Testis (tissue), 3 donors: ENCODE results near the gene GRM8. TPM values are rescaled to one million over a fixed set of nuclear protein-coding genes. Genes with fewer than 3 reads are reported as not detected.

Source experiments
- DNase-seq: peaks from one replicate; pipeline ENCODE4 v3.0.0-alpha.2; 2019
- H3K27ac ChIP-seq, 2 donors: fragments of 200-600 bp; sonication (generic); one replicate each; pipeline ENCODE4 v1.5.1; 2019
- H3K27me3 ChIP-seq: fragments of 200-600 bp; sonication (generic); one replicate; pipeline ENCODE4 v1.5.1; 2019
- H3K36me3 ChIP-seq: fragments of 200-600 bp; sonication (generic); one replicate; pipeline ENCODE4 v1.5.1; 2017; ENCODE audit warnings: low read depth; ENCODE audit errors: missing control alignments
- H3K4me1 ChIP-seq: fragments of 200-600 bp; sonication (generic); one replicate; pipeline ENCODE4 v1.5.1; 2019
- H3K4me3 ChIP-seq, 2 donors: fragments of 200-600 bp; sonication (generic); one replicate each; pipeline ENCODE4 v1.5.1; 2017 to 2019
- H3K9me3 ChIP-seq: fragments of 200-600 bp; sonication (generic); one replicate; pipeline ENCODE4 v1.5.1; 2017
- POLR2A ChIP-seq: fragments of 450-650 bp; IDR thresholded peaks from one replicate; pipeline ENCODE4 v1.6.1; 2017; ENCODE audit warnings: antibody characterized with exemption, mild to moderate bottlenecking, moderate library complexity
- WGBS, 2 donors: methylation state at CpG; one replicate each; pipeline ENCODE4 v1.1.5; 2018; 5-methylcytosine and 5-hydroxymethylcytosine counted together
- intact Hi-C: fragments of 100-400 bp; cut with DNase I; formaldehyde crosslinking; loops from one replicate; pipeline ENCODE4 v1.15.1; 2023; ENCODE audit warnings: low total_unique reads
- polyA plus RNA-seq: library from polyadenylated mRNA; stranded (reverse); fragments of 350-450 nt; fragmentation: Illumina TruSeq; extraction: RNeasy Lipid Tissue Mini Kit (QIAGEN cat#74804); gene quantifications from one replicate; pipeline ENCODE4 v1.2.3, GENCODE V29; 2014; ENCODE audit warnings: low read depth, low replicate concordance; ENCODE audit not compliant: insufficient read depth
- total RNA-seq, 2 donors: library from RNA; depleted of rRNA; stranded (reverse); fragments of >200 nt; gene quantifications; one replicate each; pipeline ENCODE4 v1.2.3, GENCODE V29; 2016
- TF ChIP-seq, protein P1 (sequence below), 3 experiments: fragments of 450-650 bp in 2 of 3; fragments of 200-600 bp in 1 of 3; sonication (generic) in 1 of 3; IDR thresholded peaks; one replicate each; pipeline ENCODE4 v1.5.1; 2016 to 2019; ENCODE audit warnings: antibody characterized with exemption in 3 of 3, mild to moderate bottlenecking in 2 of 3, moderate library complexity in 1 of 3

The GRM8 gene
- total and polyA plus RNA-seq, 3 donors from 2014 or later, result 7.1 to 8.2 (median 7.1) TPM

DNA sequence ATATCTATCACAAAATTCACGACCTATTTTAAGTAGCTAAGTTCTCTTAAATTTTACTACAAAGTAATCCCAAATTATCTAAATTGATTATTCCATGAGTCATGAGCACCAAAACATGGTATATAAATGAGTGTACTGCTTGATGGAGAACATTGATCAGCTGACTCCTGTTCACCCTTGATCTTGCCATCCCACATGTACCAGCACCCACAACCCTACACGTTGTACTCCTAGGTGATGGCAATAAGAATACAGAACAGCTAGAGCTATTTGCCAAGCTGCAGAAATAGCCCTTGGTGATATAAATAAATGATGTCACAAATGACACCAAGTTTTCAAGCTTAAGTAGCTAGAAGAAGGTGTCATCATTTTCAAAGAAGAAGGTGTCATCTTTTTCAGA is 235.5 kb downstream of the GRM8 start:
- intact Hi-C loops, result no loop called here
- H3K4me1 ChIP-seq, result no peaks in the 10 kb centered on the region
- WGBS, 2 donors, result 75 to 78% methylated on average over 2 of the region's 2 CpGs

DNA sequence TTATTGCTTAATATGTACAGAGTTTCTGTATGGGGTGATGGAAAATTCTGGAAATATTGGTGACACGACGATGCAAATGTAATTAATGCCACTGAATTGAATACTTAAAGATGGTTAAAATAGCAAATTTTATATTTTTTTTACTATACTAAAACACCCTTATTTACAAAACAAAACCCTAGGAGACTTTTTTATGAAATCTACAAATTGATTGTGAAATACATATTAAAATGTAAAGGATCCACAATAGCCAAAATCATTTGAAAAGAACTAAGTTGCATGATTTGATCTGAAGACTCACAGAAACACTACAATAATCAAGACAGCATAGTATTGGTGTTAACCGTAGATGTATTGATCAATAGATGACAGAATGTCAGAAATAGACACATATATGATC is 252.0 kb downstream of the GRM8 start:
- DNase-seq, result no peak
- H3K27ac ChIP-seq, result no peak overlapping the region
- no peak overlapping the region for H3K4me3 ChIP-seq
- 82 to 90% methylated on average over 3 of the region's 3 CpGs for WGBS, 2 donors
- H3K4me1 ChIP-seq, result no peaks in the 10 kb centered on the region
- H3K36me3 ChIP-seq, result no peaks in the 10 kb centered on the region
- TF ChIP-seq POLR2A, result no peak
- intact Hi-C loops, result no loop called here
- H3K9me3 ChIP-seq, result no peaks in the 10 kb centered on the region
- H3K27me3 ChIP-seq, result no peaks in the 10 kb centered on the region

More for the DNA sequence above, 235.5 kb downstream of the GRM8 start:
- Histone ChIP-seq H3K27me3 (no peaks in the 10 kb centered on the region), H3K36me3 (no peaks in the 10 kb centered on the region), H3K27ac (no peak overlapping the region), H3K9me3 (no peaks in the 10 kb centered on the region), H3K4me3 (no peak overlapping the region)
- TF ChIP-seq, protein P1, sequence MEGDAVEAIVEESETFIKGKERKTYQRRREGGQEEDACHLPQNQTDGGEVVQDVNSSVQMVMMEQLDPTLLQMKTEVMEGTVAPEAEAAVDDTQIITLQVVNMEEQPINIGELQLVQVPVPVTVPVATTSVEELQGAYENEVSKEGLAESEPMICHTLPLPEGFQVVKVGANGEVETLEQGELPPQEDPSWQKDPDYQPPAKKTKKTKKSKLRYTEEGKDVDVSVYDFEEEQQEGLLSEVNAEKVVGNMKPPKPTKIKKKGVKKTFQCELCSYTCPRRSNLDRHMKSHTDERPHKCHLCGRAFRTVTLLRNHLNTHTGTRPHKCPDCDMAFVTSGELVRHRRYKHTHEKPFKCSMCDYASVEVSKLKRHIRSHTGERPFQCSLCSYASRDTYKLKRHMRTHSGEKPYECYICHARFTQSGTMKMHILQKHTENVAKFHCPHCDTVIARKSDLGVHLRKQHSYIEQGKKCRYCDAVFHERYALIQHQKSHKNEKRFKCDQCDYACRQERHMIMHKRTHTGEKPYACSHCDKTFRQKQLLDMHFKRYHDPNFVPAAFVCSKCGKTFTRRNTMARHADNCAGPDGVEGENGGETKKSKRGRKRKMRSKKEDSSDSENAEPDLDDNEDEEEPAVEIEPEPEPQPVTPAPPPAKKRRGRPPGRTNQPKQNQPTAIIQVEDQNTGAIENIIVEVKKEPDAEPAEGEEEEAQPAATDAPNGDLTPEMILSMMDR (IDR thresholded peaks at IDR 0.05), result no peak
- TF ChIP-seq POLR2A, result no peak
- no peak for DNase-seq

DNA sequence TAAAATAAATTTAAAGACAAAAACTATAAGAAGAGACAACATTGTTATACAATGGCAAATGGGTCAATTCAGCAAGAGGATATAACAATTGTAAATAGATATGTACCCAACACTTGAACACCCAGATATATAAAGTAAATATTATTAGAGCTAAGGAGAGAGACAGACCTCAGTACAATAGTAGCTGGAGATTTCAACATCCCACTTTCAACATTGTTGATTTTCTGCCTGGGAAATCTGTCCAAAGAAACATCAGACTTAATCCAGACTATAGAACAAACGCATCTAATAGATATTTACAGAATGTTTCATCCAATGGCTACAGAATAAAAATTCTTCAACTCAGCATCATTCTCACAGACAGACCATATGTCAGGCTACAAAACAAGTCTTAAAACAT is 256.1 kb downstream of the GRM8 start:
- H3K36me3 ChIP-seq, result no peaks in the 10 kb centered on the region
- intact Hi-C loops, result no loop called here
- no peak for DNase-seq
- H3K27ac ChIP-seq, result no peak overlapping the region
- WGBS, 2 donors, result 51 to 93% methylated on average over 1 of the region's 1 CpG
- H3K27me3 ChIP-seq, result no peaks in the 10 kb centered on the region
- TF ChIP-seq, protein P1 (IDR thresholded peaks at IDR 0.05), result no peak
- no peak for TF ChIP-seq POLR2A
- H3K4me1 ChIP-seq, result no peaks in the 10 kb centered on the region
- H3K9me3 ChIP-seq, result no peaks in the 10 kb centered on the region
- H3K4me3 ChIP-seq, result no peak overlapping the region

DNA sequence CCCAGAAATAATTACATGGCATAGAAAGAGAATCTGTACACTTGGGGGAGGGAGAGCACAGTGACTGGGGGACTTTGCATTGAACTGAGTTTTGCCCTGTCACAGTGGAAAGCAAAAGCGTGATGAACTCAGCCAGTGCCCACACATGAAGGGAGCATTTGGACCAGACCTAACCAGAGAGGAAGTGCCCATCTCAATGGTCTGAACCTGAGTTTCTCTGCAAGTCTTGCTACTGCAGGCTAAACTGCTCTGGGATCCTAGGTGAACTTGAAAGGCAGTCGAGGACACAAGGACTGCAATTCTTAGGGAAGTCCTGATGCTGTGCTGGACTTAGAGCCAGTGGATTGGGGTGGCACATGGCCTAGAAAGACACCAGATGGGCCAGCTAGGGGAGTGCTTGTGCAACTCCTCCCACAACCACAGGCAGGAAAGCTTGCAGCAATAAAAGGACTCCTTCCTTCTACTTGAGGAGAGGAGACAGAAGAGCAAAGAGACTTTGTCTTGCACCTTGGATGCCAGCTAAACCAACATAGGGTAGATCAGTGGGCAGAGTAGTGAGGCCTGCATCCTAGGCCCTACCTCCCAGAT is 259.0 kb downstream of the GRM8 start:
- TF ChIP-seq, protein P1 (IDR thresholded peaks at IDR 0.05), result no peak
- no peak for TF ChIP-seq POLR2A
- H3K36me3 ChIP-seq, result no peaks in the 10 kb centered on the region
- intact Hi-C loops, result no loop called here
- no peaks in the 10 kb centered on the region for H3K4me1 ChIP-seq
- WGBS, 2 donors, result 83 to 87% methylated on average over 2 of the region's 2 CpGs
- no peak overlapping the region for H3K4me3 ChIP-seq
- H3K27ac ChIP-seq, result no peak overlapping the region
- H3K27me3 ChIP-seq, result no peaks in the 10 kb centered on the region
- no peak for DNase-seq
- no peaks in the 10 kb centered on the region for H3K9me3 ChIP-seq

DNA sequence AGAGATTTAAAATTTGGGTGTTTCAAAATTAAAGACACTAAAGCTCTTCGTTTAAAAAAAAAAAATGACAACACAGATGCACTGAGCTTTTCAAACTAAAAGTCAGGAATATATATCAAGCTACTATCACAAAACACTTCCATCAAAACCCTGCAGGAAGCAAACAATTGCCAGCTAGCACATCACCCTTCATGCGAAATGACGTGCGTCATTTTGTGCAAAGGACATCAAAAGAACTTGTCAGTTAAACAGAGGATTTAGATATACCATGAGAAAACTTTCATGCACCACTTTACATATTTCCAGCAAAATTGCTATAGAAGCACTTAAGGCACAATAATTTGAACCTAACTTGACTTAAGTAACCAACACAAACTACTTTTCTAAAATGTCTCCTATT is 264.7 kb downstream of the GRM8 start:
- 86% methylated on average over 4 of the region's 4 CpGs for WGBS, 2 donors
- Histone ChIP-seq H3K4me1 (no peaks in the 10 kb centered on the region), H3K36me3 (no peaks in the 10 kb centered on the region), H3K4me3 (no peak overlapping the region), H3K9me3 (no peaks in the 10 kb centered on the region), H3K27ac (no peak overlapping the region), H3K27me3 (no peaks in the 10 kb centered on the region)
- intact Hi-C loops, result no loop called here
- TF ChIP-seq POLR2A, result no peak
- TF ChIP-seq, protein P1 (IDR thresholded peaks at IDR 0.05), result no peak
- DNase-seq, result no peak
